HEK293 (cell line): ENCODE results near the gene LCAT.
A peak's percentile ranks its signal among the peaks of the same experiment; 100 is the strongest.

ENCODE experiments used
- CTCF ChIA-PET: fragments of 350-600 bp; formaldehyde crosslinking; extraction: SDS; loops from one replicate; lab custom pipeline; 2021; ENCODE audit warnings: antibody characterized with exemption; lab: Yijun Ruan, JAX
- POLR2A ChIA-PET: fragments of 300-600 bp; formaldehyde crosslinking; extraction: SDS; loops from one replicate; lab custom pipeline; 2020; ENCODE audit warnings: antibody characterized with exemption, inconsistent platforms; lab: Yijun Ruan, JAX
- H3K27ac ChIP-seq: fragments of 200-500 bp; sonication (Bioruptor generic); 2 replicates; pipeline ENCODE4 v1.5.1; 2014; ENCODE audit warnings: low read depth, low read length, control low read depth, inconsistent platforms; ENCODE audit errors: extremely low read depth
- H3K36me3 ChIP-seq, 2 experiments: fragments of 200-500 bp in 1 of 2; sonication (Bioruptor generic) in 1 of 2; 1 replicate in 1 of 2; 2 replicates in 1 of 2; pipeline ENCODE4 v1.5.1; 2014 to 2017; ENCODE audit warnings: inconsistent platforms in 2 of 2, low read length in 2 of 2; ENCODE audit not compliant: control insufficient read depth in 2 of 2, insufficient read depth in 1 of 2
- H3K4me1 ChIP-seq: fragments of 200-500 bp; sonication (Bioruptor generic); 2 replicates; pipeline ENCODE4 v1.5.1; 2014; ENCODE audit warnings: mild to moderate bottlenecking, low read length, inconsistent platforms; ENCODE audit not compliant: control insufficient read depth, insufficient read depth
- H3K4me3 ChIP-seq: 2 replicates; pipeline ENCODE4 v1.5.1; 2011; ENCODE audit warnings: low read depth, mild to moderate bottlenecking, control low read depth, low read length, moderate library complexity
- H3K9me3 ChIP-seq: fragments of 200-500 bp; sonication (Bioruptor generic); 2 replicates; pipeline ENCODE4 v1.5.1; 2014; ENCODE audit warnings: low read depth, low read length, inconsistent platforms; ENCODE audit not compliant: control insufficient read depth, insufficient read depth
- HOXA7 ChIP-seq: sonication (generic); formaldehyde crosslinking; IDR thresholded peaks from 2 replicates; pipeline ENCODE4 v1.8.1; 2022; ENCODE audit warnings: missing genetic modification reagents, borderline replicate concordance
- KLF16 ChIP-seq: fragments of 450-650 bp; formaldehyde crosslinking; IDR thresholded peaks from 2 replicates; pipeline ENCODE4 v1.5.1; 2017; ENCODE audit warnings: missing biosample characterization, missing genetic modification characterization
- ZNF112 ChIP-seq: fragments of 450-650 bp; formaldehyde crosslinking; IDR thresholded peaks from 2 replicates; pipeline ENCODE4 v1.5.0; 2017; ENCODE audit warnings: missing biosample characterization, missing genetic modification characterization
- ZNF121 ChIP-seq: fragments of 450-650 bp; formaldehyde crosslinking; IDR thresholded peaks from 2 replicates; pipeline ENCODE4 v1.5.1; 2016; ENCODE audit warnings: missing biosample characterization, missing genetic modification characterization
- ZNF394 ChIP-seq: fragments of 450-650 bp; formaldehyde crosslinking; IDR thresholded peaks from 2 replicates; pipeline ENCODE4 v1.5.1; 2016; ENCODE audit warnings: missing biosample characterization, missing genetic modification characterization, mild to moderate bottlenecking, moderate library complexity, borderline replicate concordance
- ZNF548 ChIP-seq: fragments of 450-650 bp; formaldehyde crosslinking; IDR thresholded peaks from 2 replicates; pipeline ENCODE4 v1.5.1; 2016; ENCODE audit warnings: missing biosample characterization, missing genetic modification characterization
- ZNF555 ChIP-seq: fragments of 450-650 bp; formaldehyde crosslinking; conservative IDR thresholded peaks from 2 replicates; pipeline ENCODE4 v1.5.1; 2017; ENCODE audit warnings: missing biosample characterization, mild to moderate bottlenecking, missing genetic modification characterization, inconsistent platforms
- ZNF654 ChIP-seq: fragments of 450-650 bp; formaldehyde crosslinking; IDR thresholded peaks from 2 replicates; pipeline ENCODE4 v1.5.1; 2016; ENCODE audit warnings: low read depth, missing biosample characterization, missing genetic modification characterization
- ZNF701 ChIP-seq: fragments of 450-650 bp; formaldehyde crosslinking; IDR thresholded peaks from 2 replicates; pipeline ENCODE4 v1.5.1; 2016; ENCODE audit warnings: missing biosample characterization, missing genetic modification characterization
- ZNF707 ChIP-seq: fragments of 450-650 bp; formaldehyde crosslinking; IDR thresholded peaks from 2 replicates; pipeline ENCODE4 v1.5.1; 2016; ENCODE audit warnings: missing biosample characterization, missing genetic modification characterization
- TF ChIP-seq, protein P1 (sequence below): fragments of 450-650 bp; formaldehyde crosslinking; IDR thresholded peaks from 2 replicates; pipeline ENCODE4 v1.5.1; 2017; ENCODE audit warnings: missing biosample characterization, missing genetic modification characterization
- TF ChIP-seq, protein P2 (sequence below): sonication (generic); formaldehyde crosslinking; IDR thresholded peaks from 2 replicates; pipeline ENCODE4 v1.8.1; 2022; ENCODE audit warnings: mild to moderate bottlenecking, moderate library complexity, missing genetic modification reagents
- TF ChIP-seq, protein P3 (sequence below): fragments of 450-650 bp; formaldehyde crosslinking; IDR thresholded peaks from 2 replicates; pipeline ENCODE4 v1.5.0; 2017; ENCODE audit warnings: missing biosample characterization, missing genetic modification characterization, borderline replicate concordance
- TF ChIP-seq, protein P4 (sequence below): fragments of 450-650 bp; formaldehyde crosslinking; IDR thresholded peaks from 2 replicates; pipeline ENCODE4 v1.5.1; 2017; ENCODE audit warnings: missing biosample characterization, missing genetic modification characterization
- TF ChIP-seq, protein P5 (sequence below): fragments of 450-650 bp; formaldehyde crosslinking; IDR thresholded peaks from 2 replicates; pipeline ENCODE4 v1.5.1; 2016; ENCODE audit warnings: missing biosample characterization, missing genetic modification characterization

The LCAT gene

DNA sequence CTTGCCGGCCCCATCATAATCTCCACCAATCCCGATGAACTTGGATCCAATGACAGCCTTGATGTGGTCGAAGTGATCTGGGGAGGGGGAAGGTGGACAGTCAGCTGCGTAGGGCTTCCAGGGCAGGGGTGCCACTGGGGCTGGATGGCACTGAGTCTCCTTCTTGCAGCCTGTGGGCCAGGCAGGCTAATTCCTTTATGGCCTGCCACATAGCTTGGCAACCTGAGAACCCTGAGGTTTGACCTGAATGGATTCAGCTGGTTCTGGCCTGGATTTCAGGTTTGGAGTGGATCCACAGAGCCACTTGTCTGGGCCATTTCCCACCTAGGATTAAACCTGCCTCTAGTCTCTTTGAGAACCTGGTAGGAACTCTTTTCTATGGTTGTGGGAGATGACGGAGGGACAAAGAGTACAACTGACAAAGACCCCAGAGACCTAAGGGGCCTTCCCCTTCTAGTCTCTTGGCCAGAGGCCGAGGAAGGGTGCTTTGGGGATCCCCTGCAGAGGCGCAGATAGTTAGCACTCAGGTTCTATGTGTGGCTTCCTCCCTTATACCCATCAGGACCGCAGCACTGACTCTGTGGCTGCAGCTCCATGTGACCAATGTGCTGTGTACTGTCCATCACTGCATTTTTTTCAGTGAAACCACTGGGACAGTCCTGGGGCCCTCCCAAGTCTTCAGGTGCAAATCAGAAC, 45.5 kb upstream of the LCAT start:
- no peak overlapping the region for H3K27ac ChIP-seq
- TF ChIP-seq, protein P1, sequence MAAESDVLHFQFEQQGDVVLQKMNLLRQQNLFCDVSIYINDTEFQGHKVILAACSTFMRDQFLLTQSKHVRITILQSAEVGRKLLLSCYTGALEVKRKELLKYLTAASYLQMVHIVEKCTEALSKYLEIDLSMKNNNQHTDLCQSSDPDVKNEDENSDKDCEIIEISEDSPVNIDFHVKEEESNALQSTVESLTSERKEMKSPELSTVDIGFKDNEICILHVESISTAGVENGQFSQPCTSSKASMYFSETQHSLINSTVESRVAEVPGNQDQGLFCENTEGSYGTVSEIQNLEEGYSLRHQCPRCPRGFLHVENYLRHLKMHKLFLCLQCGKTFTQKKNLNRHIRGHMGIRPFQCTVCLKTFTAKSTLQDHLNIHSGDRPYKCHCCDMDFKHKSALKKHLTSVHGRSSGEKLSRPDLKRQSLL, result no peak
- no peak for TF ChIP-seq ZNF701 (tag by site-specific recombination)
- no peak for TF ChIP-seq ZNF394 (tag by site-specific recombination)
- TF ChIP-seq KLF16, result no peak
- TF ChIP-seq, protein P2, sequence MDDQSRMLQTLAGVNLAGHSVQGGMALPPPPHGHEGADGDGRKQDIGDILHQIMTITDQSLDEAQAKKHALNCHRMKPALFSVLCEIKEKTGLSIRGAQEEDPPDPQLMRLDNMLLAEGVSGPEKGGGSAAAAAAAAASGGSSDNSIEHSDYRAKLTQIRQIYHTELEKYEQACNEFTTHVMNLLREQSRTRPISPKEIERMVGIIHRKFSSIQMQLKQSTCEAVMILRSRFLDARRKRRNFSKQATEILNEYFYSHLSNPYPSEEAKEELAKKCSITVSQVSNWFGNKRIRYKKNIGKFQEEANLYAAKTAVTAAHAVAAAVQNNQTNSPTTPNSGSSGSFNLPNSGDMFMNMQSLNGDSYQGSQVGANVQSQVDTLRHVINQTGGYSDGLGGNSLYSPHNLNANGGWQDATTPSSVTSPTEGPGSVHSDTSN (CRISPR knock-in tag), result no peak
- TF ChIP-seq ZNF707, result no peak
- TF ChIP-seq HOXA7 (CRISPR knock-in tag), result no peak
- no peak for TF ChIP-seq ZNF548 (tag by site-specific recombination)
- TF ChIP-seq, protein P3, sequence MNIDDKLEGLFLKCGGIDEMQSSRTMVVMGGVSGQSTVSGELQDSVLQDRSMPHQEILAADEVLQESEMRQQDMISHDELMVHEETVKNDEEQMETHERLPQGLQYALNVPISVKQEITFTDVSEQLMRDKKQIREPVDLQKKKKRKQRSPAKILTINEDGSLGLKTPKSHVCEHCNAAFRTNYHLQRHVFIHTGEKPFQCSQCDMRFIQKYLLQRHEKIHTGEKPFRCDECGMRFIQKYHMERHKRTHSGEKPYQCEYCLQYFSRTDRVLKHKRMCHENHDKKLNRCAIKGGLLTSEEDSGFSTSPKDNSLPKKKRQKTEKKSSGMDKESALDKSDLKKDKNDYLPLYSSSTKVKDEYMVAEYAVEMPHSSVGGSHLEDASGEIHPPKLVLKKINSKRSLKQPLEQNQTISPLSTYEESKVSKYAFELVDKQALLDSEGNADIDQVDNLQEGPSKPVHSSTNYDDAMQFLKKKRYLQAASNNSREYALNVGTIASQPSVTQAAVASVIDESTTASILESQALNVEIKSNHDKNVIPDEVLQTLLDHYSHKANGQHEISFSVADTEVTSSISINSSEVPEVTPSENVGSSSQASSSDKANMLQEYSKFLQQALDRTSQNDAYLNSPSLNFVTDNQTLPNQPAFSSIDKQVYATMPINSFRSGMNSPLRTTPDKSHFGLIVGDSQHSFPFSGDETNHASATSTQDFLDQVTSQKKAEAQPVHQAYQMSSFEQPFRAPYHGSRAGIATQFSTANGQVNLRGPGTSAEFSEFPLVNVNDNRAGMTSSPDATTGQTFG (tag by site-specific recombination), result no peak
- no peak for TF ChIP-seq ZNF654 (tag by site-specific recombination)
- TF ChIP-seq ZNF555, result no peak
- TF ChIP-seq, protein P4, sequence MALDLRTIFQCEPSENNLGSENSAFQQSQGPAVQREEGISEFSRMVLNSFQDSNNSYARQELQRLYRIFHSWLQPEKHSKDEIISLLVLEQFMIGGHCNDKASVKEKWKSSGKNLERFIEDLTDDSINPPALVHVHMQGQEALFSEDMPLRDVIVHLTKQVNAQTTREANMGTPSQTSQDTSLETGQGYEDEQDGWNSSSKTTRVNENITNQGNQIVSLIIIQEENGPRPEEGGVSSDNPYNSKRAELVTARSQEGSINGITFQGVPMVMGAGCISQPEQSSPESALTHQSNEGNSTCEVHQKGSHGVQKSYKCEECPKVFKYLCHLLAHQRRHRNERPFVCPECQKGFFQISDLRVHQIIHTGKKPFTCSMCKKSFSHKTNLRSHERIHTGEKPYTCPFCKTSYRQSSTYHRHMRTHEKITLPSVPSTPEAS (tag by site-specific recombination), result no peak
- TF ChIP-seq, protein P5, sequence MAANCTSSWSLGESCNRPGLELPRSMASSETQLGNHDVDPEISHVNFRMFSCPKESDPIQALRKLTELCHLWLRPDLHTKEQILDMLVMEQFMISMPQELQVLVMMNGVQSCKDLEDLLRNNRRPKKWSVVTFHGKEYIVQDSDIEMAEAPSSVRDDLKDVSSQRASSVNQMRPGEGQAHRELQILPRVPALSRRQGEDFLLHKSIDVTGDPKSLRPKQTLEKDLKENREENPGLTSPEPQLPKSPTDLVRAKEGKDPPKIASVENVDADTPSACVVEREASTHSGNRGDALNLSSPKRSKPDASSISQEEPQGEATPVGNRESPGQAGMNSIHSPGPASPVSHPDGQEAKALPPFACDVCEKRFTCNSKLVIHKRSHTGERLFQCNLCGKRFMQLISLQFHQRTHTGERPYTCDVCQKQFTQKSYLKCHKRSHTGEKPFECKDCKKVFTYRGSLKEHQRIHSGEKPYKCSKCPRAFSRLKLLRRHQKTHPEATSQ (tag by site-specific recombination), result no peak
- TF ChIP-seq, all 188 proteins: peak for 0
- ChIA-PET POLR2A (no interaction called here), CTCF (interaction anchor here (0.5 to 1.2 kb wide), 5 partner anchors 14 to 1626 kb away, joined by 3 to 6 read pairs (median 4); partner anchors contain the start of gene DUS2)
- Histone ChIP-seq H3K4me3 (no peak overlapping the region), H3K4me1 (no peaks in the 10 kb centered on the region), H3K36me3 (no peaks in the 10 kb centered on the region), H3K9me3 (no peaks in the 10 kb centered on the region)

DNA sequence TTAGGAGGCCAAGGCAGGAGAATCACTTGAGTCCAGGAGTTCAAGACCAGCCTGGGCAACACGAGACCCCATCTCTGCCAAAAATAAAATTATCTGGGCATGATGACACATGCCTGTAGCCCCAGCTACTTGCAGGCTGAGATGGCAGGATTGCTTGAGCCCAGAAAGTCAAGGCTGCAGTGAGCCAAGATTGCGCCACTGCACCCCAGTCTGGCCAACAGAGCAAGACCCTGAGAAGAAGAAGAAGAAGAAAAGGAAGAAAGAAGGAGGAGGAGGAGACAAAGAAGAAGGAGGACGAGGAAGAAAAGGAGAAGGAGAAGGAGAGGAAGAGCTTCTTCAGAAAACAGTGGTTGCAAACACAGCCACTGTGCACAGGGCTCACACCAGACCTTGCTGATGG, 44.8 kb upstream of the LCAT start:
- Histone ChIP-seq H3K27ac (no peak overlapping the region), H3K4me1 (no peaks in the 10 kb centered on the region), H3K36me3 (no peaks in the 10 kb centered on the region), H3K4me3 (no peak overlapping the region)
- CTCF ChIA-PET, result interaction anchor here (1.0 to 1.2 kb wide), 3 partner anchors 15 to 52 kb away, joined by 3 to 6 read pairs (median 6); partner anchors contain the start of gene DUS2
- TF ChIP-seq ZNF121 (tag by site-specific recombination), result peak; percentile 69; the same call in 1 of the 2 replicates
- no peak for TF ChIP-seq ZNF112 (tag by site-specific recombination)
- TF ChIP-seq, all 188 proteins: peak for 1
- POLR2A ChIA-PET, result no interaction called here
- no peaks in the 10 kb centered on the region for H3K9me3 ChIP-seq
